Effector CD8-positive, alpha-beta T cell (primary cell): Measurements from ENCODE around the gene NLGN2.

Source experiments
- DNase-seq: peaks from one replicate; lab custom pipeline; 2025; lab: John Stamatoyannopoulos, UW

The NLGN2 gene

DNA sequence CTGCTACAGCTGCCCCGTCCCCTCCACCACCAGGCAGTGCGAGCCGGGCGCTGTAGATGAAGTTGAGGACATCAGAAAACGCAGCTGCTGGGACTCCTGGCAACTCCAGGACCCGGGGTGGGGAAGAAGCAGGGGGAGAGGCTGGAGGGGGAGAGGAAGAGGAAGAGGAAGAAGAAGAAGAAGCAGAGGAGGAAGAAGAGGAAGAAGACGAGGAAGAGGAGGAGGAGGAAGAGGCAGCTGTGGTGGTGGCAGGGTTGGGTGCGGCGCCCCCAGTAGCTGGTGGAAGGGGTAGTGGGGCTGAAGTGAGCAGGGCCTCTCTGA lies 58.6 kb downstream of the NLGN2 start:
- DNase-seq, result no peak

- no peak for DNase-seq
Observed at GRCh38 chr17:7466639-7467341, 59.1 kb downstream of the NLGN2 start.

GRCh38 chr17:7467498-7467897 lies 59.9 kb downstream of the NLGN2 start:
- no peak for DNase-seq

DNA sequence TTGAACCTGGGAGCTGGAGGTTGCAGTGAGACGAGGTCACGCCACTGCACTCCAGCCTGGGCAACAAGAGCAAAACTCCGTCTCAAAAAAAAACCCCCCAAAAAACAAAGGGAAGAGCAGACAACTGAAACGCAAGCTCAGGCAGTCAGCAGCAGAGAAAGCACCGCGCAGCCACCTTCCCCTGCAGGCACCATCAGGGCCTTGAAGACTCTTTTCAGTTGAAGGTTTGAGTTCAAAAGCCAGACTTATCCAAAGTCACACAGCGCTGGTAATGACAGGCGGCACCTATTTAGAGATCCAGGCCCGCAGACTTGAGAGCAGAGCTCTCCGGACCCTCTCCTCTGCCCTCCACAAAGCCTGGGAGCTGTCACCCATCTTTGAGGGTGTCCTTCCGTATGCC lies 60.6 kb downstream of the NLGN2 start:
- DNase-seq, result no peak

GRCh38 chr17:7468804-7469389 lies 61.3 kb downstream of the NLGN2 start:
- no peak for DNase-seq
